Right lobe of liver (tissue), 4 donors: ENCODE data around the gene UBE2R2.

Source experiments
- CTCF ChIP-seq, 4 donors: fragments of 200-600 bp in 3 of 4; fragments of 450-650 bp in 1 of 4; IDR thresholded peaks; one replicate each; pipeline versions ENCODE4 v1.5.1 to v1.8.0; 2016 to 2022; ENCODE audit warnings: antibody characterized with exemption in 4 of 4, mild to moderate bottlenecking in 2 of 4
- POLR2A ChIP-seq: fragments of 450-650 bp; IDR thresholded peaks from one replicate; pipeline ENCODE4 v1.6.1; 2017; ENCODE audit warnings: antibody characterized with exemption, mild to moderate bottlenecking
- donor health status: DM: no; HTN: no; CAD: no.
- donor health status: DM: no; HTN: no; CAD: no.
- donor health status: DM: no; HTN: yes; CAD: no.

- TF ChIP-seq CTCF (IDR thresholded peaks at IDR 0.05), result no peak
- TF ChIP-seq POLR2A, result no peak
Observed at GRCh38 chr9:33903157-33903780, 86.3 kb downstream of the UBE2R2 start.
